HG03520 (cell line): ENCODE data around the gene CACNG7.

Source experiments
- ATAC-seq: cut with Tn5 transposase; IDR thresholded peaks from one replicate; pipeline ENCODE4 v1.9.1; 2021; ENCODE audit warnings: mild to moderate bottlenecking, moderate library complexity; ENCODE audit not compliant: unreplicated experiment

CACNG7 gene

GRCh38 chr19:53951436-53951835 lies 42.4 kb downstream of the CACNG7 start:
- ATAC-seq: no peak

DNA sequence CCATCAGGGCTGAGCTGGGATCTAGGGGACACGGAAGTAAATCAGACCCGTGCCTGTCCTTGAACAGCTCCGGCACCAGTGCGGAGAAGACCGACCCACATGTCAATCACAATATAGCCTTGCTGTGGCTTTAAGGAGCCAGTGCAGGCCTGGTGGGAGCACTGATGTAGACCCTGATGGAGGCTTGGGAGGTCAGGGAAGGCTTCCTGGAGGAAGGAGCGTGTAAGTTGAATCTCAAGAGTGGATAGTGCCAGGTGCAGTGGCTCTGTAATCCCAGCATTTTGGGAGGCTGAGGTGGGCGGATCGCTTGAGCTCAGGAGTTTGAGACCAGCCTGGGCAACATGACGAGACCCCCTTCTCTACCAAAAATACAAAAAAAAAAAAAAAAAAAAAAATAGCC lies 42.9 kb downstream of the CACNG7 start:
- ATAC-seq: no peak

DNA sequence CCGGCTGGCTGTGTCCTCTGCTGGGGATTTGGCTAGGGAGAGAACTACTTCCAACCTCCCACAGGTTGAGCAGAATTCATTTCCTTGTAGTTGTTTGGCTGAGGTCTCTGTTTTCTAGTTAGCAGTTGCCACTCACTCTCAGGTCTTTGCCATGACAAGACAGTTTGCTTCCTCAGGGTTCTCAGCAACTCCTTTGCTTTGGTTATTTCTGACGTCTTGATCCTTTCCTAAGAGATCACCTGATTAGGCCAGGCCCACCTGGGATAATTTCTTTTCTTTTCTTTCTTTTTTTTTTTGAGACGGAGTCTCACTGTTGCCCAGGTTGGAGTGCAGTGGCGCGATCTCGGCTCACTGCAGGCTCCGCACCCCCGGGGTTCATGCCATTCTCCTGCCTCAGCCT lies 44.3 kb downstream of the CACNG7 start:
- ATAC-seq: no peak

DNA sequence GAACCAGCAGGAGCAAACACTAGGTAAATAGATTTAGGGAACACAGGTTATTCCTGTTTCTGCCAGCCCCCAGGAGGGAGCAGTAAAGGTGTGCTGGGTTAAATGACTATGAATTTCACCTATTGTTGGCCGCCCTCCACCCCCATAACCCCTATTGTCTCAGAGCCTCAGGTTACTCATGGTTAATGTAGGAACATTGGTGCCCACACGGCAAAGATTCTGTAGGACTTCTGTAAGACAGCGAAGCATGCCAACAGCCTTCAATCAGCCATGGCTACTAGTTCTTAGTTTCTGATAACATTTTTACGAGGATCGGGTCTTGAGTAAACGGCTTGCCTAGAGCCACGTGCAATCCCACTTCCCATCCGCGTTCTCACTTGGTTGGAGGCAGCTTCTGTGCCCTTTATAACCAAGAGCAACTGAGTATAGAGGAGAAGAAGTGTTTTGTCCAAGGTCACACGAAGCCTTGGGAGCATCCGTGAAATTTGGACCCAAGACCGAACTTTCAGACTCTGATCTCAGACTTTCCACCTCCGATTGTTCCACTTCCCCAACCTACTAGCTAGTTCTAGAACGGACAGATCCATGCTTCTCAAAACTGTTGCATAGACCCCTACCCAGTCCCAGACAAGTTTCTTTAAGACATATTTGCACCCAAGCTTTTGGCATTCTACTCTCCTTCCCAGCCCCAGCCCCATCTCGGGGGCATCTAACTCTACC lies 48.5 kb downstream of the CACNG7 start:
- no peak for ATAC-seq

DNA sequence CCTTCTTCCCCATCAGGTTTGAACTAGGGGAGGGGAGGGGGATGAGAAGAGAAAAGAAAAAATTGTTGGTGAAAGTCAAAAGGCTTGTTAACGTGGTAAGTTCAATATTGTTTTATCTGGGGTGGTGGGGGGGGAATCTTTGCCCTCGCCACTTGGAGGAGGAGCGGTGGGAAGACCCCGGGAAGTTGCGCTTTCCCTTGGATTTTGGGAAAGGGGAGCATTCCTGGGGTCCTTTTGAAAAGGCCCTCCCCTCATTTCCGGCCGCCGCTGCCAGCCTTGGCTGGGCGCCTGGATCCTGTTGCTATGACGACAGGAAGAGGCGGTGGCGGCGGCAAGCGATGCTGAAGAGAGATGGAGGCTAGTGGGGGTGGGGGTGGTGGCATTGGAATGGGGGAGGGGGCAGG lies 49.1 kb downstream of the CACNG7 start:
- no peak for ATAC-seq

GRCh38 chr19:53958823-53959757 lies 50.0 kb downstream of the CACNG7 start:
- no peak for ATAC-seq

- ATAC-seq: no peak
Measured at GRCh38 chr19:53960187-53960586, 51.1 kb downstream of the CACNG7 start.

- no peak for ATAC-seq
Measured at GRCh38 chr19:53960886-53961285, 51.8 kb downstream of the CACNG7 start.

GRCh38 chr19:53961523-53962356 lies 52.7 kb downstream of the CACNG7 start:
- no peak for ATAC-seq

- no peak for ATAC-seq
Measured at GRCh38 chr19:53962887-53963431, 53.9 kb downstream of the CACNG7 start, which contains the start of gene CACNG8. CACNG8 (plus strand) TSS chr19:53962937.

- ATAC-seq: no peak
Measured at GRCh38 chr19:53965091-53965490, 56.0 kb downstream of the CACNG7 start.

- no peak for ATAC-seq
Measured at GRCh38 chr19:53966931-53967330, 57.9 kb downstream of the CACNG7 start.

- no peak for ATAC-seq
Measured at GRCh38 chr19:53969366-53969765, 60.3 kb downstream of the CACNG7 start.

DNA sequence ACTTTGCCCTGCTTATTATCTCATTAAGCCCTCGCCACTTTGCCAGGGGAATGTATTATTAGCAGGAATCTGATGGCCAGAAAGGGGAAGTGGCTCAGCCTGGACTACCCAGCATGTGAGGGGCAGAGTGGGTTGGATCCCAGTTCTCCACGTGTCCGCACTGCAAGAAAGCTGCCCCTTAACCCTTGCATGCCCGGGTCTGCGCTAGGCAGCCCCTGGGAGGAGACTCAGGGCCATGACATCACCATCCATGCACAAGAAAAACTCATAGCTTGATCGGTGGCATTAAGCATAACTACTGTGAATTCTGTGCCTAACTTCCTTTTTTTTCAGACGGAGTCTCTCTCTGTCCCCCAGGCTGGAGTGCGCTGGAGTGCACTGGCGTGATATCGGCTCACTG lies 62.6 kb downstream of the CACNG7 start:
- ATAC-seq: no peak

DNA sequence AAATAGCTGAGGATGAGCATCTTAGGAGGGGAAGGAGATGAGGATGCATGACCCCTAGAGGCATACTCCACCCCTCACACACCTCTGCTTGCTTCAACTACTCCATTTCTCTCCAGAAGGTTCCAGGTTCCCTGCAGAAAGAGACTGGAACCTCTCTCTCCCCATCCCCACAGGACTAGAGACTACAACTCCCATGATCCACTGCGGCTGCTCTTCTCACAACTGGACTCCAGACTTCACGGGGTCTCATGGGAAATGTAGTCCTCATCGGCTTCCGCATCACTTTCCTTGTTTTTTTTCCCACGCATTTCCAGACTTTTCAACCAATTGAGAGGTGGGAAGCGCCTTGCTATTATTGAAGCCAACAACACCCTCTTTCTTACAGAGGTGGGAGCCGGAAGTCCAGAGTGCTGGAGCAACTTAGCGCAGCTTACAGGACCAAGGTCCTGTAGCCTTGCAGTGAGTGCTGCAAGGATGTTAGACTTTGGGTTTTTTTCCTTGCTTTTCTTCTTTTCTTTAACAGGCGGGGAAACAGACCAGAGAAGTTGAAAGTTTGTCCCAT lies 68.4 kb downstream of the CACNG7 start:
- ATAC-seq: no peak

DNA sequence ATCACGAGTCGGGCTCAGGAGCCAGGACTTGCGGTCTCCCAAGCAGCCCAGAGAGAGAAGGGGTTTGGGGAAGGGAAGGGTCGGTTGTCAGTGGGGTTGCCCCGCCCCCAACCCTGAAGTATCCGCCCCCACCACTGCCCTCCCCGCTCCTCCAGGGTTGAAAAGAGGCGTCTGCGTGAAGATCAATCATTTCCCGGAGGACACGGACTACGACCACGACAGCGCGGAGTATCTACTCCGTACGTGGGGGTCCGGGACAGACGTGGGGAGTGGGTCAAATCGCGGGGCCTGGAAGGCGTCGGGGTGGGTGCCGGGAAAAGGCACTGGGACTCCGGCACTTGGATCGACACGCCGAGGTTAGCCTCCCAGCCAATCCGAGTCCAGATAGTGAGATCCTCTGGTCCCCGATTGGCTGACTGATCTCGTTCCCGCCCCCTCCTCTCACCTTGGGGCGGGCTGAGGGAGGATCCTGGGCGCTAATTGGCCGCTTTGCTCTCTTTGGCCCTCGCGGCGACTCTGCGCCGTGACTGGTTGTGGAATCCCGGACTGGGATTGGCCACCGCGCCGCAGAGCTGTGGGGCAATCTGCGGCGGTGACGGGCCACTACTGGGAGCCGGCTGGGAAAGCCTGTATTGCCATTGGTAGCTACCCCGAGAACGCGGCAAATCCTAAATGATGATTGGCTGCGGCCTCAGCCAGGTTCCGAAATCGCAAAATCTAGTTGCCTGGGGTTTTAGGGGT lies 69.1 kb downstream of the CACNG7 start:
- ATAC-seq: no peak

- ATAC-seq: no peak
Measured at GRCh38 chr19:53978975-53979801, 70.1 kb downstream of the CACNG7 start.

DNA sequence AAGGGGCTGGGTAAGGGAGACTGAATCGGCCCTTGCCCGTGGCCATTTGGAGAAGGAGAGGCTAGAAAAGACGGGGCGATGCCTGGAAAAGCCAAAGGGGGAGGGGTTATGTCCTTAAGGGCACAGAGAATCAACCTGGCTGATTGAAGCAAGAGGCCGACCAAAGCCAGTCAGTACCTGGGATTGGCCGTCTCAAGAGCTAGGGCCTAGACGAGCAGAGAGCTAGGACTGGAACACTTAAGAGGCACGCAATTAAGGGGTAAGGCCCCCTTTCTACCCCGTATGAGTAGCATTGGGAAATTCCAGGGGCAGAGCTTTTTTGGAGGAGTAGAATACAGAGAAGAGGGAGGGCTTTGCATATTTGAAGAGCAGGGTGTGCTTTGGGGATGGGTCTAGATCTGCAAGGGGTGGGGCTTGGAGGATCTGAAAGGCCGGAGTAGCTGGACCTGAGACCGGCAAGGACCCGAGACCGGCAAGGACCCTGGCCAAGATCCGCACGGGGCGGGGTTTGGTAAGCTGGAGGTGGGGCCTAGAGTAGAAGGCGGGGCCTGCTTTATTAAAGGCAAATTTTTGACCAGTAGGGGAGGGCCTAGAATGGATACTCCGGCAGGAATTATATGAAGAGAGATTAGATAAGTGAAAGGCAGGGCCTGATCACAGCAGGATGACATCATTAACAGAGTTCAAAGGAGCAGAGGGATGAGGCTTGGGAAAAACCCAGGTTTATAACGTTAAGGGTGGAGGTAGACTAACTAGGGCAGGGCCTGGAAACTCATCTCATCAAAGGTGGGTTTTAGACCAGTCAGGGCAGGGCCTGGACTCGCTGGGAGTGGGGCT lies 71.7 kb downstream of the CACNG7 start:
- ATAC-seq: no peak
